GM21825 (cell line): ENCODE results near the gene APOL1.
"Not testable (repeated sequence)": the region's sequence is repeated elsewhere in the genome, so short reads cannot be mapped to it uniquely, and the experiment has no call there.

Experiments
- ATAC-seq: cut with Tn5 transposase; IDR thresholded peaks from one replicate; pipeline ENCODE4 v1.9.1; 2021; ENCODE audit warnings: mild to moderate bottlenecking, moderate library complexity; ENCODE audit not compliant: unreplicated experiment

APOL1 gene

GRCh38 chr22:36225333-36225922 is 27.5 kb upstream of the APOL1 start:
- no peak for ATAC-seq

GRCh38 chr22:36226189-36226588 is 26.7 kb upstream of the APOL1 start:
- no peak for ATAC-seq

- ATAC-seq = no peak
Observed at GRCh38 chr22:36227396-36227795, 25.5 kb upstream of the APOL1 start.

- ATAC-seq = no peak
Observed at GRCh38 chr22:36227806-36228205, 25.1 kb upstream of the APOL1 start.

GRCh38 chr22:36228369-36228768 is 24.6 kb upstream of the APOL1 start:
- not testable (repeated sequence) for ATAC-seq

- no peak for ATAC-seq
Observed at GRCh38 chr22:36228944-36229343, 24.0 kb upstream of the APOL1 start.

- not testable (repeated sequence) for ATAC-seq
Observed at GRCh38 chr22:36229649-36230048, 23.3 kb upstream of the APOL1 start.

- ATAC-seq = not testable (repeated sequence)
Observed at GRCh38 chr22:36231051-36231450, 21.9 kb upstream of the APOL1 start.

GRCh38 chr22:36232715-36233401 is 20.1 kb upstream of the APOL1 start:
- no peak for ATAC-seq

GRCh38 chr22:36233796-36234195 is 19.1 kb upstream of the APOL1 start:
- ATAC-seq = no peak

- ATAC-seq = no peak
Observed at GRCh38 chr22:36234213-36234612, 18.7 kb upstream of the APOL1 start.

- ATAC-seq = no peak
Observed at GRCh38 chr22:36234919-36235318, 18.0 kb upstream of the APOL1 start.

- no peak for ATAC-seq
Observed at GRCh38 chr22:36235585-36235984, 17.3 kb upstream of the APOL1 start.

- no peak for ATAC-seq
Observed at GRCh38 chr22:36236388-36237319, 16.3 kb upstream of the APOL1 start.

GRCh38 chr22:36237462-36238372 is 15.2 kb upstream of the APOL1 start:
- no peak for ATAC-seq

GRCh38 chr22:36238373-36239149 is 14.4 kb upstream of the APOL1 start:
- no peak for ATAC-seq

- no peak for ATAC-seq
Observed at GRCh38 chr22:36239150-36239400, 13.9 kb upstream of the APOL1 start.

GRCh38 chr22:36239401-36240171 is 13.3 kb upstream of the APOL1 start, which contains the start of gene APOL2:
APOL2 (minus strand) TSS chr22:36239527; CDS start chr22:36233162, 6,365 bp downstream.
- ATAC-seq = peak; percentile 93

GRCh38 chr22:36243986-36244385 is 8.9 kb upstream of the APOL1 start:
- no peak for ATAC-seq
